Measurements from ENCODE around the gene TCERG1L.

The TCERG1L gene

GRCh38 chr10:131270461-131271190 lies 40.9 kb downstream of the TCERG1L start:
- no peak for DNase-seq (ENCODE audit: low read depth)

GRCh38 chr10:131269776-131270460 lies 41.6 kb downstream of the TCERG1L start:
- no peak for DNase-seq (ENCODE audit: low read depth)

GRCh38 chr10:131267814-131268095 lies 43.8 kb downstream of the TCERG1L start:
- DNase-seq (ENCODE audit: low read depth), result no peak

GRCh38 chr10:131266936-131267813 lies 44.3 kb downstream of the TCERG1L start:
- DNase-seq (ENCODE audit: low read depth), result no peak

- no peak for DNase-seq (ENCODE audit: low read depth)
These were observed 47.3 kb downstream of the TCERG1L start for GRCh38 chr10:131264110-131264788.

GRCh38 chr10:131261890-131262475 lies 49.5 kb downstream of the TCERG1L start:
- DNase-seq (ENCODE audit: low read depth), result no peak

- no peak for DNase-seq (ENCODE audit: low read depth)
These were observed 50.9 kb downstream of the TCERG1L start for GRCh38 chr10:131260452-131261211.

GRCh38 chr10:131260031-131260430 lies 51.5 kb downstream of the TCERG1L start:
- DNase-seq (ENCODE audit: low read depth), result no peak

- no peak for DNase-seq (ENCODE audit: low read depth)
These were observed 52.0 kb downstream of the TCERG1L start for GRCh38 chr10:131259535-131259934.

- no peak for DNase-seq (ENCODE audit: low read depth)
These were observed 53.3 kb downstream of the TCERG1L start for GRCh38 chr10:131258256-131258655.

GRCh38 chr10:131257027-131257426 lies 54.5 kb downstream of the TCERG1L start:
- DNase-seq (ENCODE audit: low read depth), result no peak

- DNase-seq (ENCODE audit: low read depth), result no peak
These were observed 56.7 kb downstream of the TCERG1L start for GRCh38 chr10:131254859-131255252.

- no peak for DNase-seq (ENCODE audit: low read depth)
These were observed 57.3 kb downstream of the TCERG1L start for GRCh38 chr10:131253931-131254858.

- no peak for DNase-seq (ENCODE audit: low read depth)
These were observed 58.8 kb downstream of the TCERG1L start for GRCh38 chr10:131252567-131253276.

GRCh38 chr10:131251146-131251541 lies 60.4 kb downstream of the TCERG1L start:
- DNase-seq (ENCODE audit: low read depth), result no peak

- no peak for DNase-seq (ENCODE audit: low read depth)
These were observed 60.9 kb downstream of the TCERG1L start for GRCh38 chr10:131250454-131251145.

GRCh38 chr10:131249955-131250344 lies 61.6 kb downstream of the TCERG1L start:
- no peak for DNase-seq (ENCODE audit: low read depth)

GRCh38 chr10:131249238-131249954 lies 62.1 kb downstream of the TCERG1L start:
- no peak for DNase-seq (ENCODE audit: low read depth)

Data from non-pigmented ciliary epithelial cell (primary cell).